Fibroblast of skin of left quadriceps (primary cell): ENCODE measurements around the gene RNF157.
"Not testable (repeated sequence)": the region's sequence is repeated elsewhere in the genome, so short reads cannot be mapped to it uniquely, and the experiment has no call there.

ENCODE experiments used
- DNase-seq, 2 experiments: peaks; one replicate each; pipeline ENCODE4 v3.0.0-alpha.2; 2013; ENCODE audit warnings: low read depth in 2 of 2

Gene RNF157

DNA sequence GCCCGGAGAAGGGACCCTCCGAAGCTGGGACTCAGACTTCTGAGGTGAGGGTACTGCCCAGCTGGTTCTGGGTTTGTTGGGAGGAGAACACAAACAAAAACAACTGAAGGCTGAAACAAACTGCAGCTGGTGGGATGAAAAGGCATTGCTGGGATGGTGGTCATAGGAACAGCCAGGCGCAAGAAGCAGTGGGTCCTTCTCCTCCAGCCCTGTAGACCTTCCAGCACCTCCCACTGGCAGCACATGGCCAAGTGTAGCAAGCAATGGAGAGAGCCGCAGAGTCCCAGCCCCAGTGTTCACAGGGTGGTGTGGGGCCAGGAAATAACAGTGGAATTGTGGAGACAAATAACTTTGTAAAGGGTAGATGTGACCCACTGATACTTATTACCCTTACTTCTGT lies 50.6 kb downstream of the RNF157 start:
- DNase-seq, result no peak

GRCh38 chr17:76189247-76189646 lies 51.0 kb downstream of the RNF157 start:
- no peak for DNase-seq

DNA sequence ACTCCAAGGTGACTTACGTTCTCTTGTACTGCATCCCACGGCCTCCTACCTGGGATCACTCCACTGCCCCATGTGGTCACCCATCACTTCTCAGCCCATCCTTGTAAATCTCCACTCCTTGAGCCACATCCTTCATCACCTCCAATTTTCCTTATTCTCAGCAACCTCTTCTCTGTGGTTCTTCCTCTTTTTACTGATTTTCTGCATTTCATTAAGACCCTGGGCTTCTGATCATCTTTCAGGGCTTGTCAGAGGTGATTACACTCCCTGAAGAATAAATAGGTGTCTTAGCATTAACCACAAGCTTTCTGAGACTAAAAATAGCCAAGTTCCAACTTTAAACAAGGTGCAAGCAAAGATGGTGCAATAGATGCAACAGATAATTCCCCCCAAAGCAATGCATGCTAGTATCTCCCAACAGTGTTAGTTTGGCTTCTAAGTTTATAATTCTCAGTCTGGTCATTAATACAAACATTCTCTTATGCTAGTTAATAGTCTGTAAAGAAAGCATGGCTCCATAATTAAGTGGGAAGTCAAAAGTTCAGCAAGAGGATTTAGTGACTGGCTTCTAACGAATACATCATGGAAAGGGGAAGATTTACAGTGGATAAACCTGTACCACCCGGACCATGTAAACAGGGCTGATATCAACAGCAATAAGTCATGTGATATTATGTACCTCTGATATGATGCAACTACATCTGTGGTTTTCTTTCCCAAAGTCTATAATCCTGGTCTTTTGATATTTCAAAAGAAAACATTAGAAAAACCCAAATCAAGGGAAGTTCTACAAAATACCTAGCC lies 51.9 kb downstream of the RNF157 start:
- no peak for DNase-seq

DNA sequence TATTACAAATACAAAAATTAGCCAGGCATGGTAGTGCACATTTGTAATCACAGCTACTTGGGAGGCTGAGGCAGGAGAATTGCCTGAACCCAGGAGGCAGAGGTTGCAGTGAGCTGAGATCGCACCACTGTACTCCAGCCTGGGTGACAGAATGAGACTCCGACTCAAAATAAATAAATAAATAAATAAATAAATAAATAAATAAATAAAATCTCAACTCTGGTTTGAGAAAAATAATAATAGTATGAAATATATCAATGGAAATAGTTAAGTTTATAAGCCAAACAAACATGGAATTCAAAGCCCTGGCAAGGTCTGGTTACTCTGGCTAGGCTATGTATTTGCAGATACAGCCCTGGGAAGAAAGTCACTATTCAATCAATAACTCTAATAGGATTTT lies 53.5 kb downstream of the RNF157 start:
- DNase-seq, result not testable (repeated sequence)

GRCh38 chr17:76184290-76184689 lies 56.0 kb downstream of the RNF157 start:
- DNase-seq, result no peak

DNA sequence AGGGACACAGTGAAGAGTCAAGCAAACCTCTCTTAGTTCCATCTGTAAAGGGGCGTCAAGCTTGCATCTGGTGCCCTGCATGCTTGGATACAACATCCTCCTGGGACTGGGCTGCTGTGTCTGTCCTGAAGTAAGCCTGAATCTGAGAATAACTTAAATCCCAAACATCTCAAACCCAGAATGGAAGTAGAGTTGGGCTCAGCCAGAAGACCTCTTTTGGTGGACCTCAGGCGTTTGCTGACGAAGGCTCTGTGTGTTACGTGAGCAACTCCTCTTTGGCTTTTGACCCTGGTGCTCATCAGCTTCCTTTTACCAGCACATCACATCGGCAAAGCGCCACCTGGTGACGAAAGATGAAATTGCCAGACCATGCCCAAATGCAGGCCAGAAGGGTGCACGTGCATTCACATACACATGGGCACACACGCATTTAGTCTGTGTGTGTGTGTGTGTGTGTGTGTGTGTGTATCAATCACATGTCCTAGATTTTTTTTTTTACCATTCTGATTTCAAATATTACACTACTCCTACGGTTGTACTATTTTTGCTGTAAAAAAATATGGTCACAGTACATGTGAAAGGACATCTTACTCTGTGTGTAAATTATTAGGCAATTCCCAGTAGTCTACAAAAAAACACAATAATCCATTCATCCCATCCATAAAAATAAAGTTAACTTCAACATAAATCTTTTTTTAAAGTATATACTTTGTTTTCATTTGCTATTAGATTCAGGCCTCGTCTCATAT lies 58.1 kb downstream of the RNF157 start:
- DNase-seq, result peak; percentile 67 to 69

DNA sequence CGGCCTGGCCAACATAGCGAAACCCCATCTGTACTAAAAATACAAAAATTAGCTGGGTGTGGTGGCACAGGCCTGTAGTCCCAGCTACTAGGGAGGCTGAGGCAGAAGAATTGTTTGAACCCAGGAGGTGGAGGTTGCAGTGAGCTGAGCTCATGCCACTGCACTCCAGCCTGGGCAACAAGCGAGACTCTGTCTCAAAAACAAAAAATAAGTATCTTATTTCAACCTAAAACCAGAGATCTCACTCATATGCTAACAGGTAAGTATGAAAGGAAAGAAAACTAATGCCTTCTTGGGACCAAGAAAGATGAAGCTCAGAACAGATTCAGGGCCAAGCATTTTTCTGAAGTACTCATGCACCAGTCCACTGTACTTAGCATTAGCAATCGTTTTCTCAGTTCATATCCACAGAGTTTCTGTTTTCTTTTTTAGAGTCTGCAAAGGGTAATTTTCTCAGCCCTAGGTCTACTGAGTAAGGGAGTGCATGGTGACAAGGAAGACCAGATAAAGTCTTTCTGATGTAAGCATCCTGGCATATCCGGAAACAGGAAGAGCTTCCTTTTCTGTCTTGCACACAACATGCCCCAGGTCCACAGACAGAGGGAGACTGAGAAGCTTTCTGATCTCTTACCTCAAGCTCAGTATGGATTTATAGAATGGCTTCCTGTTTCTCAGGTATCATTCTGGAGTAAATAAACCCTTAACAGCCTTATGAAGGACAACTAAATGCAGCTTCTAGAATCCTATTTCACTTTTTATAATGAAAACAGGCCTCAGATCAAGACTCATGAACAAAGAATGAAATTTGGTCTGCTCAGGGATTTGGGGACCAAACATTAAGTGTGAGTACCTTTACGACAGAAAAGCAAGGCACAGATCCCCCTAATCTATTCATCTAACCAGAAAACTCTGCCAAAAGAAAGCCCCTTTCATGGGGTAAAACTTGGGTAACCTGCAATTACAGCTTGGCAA lies 60.5 kb downstream of the RNF157 start:
- DNase-seq, result no peak

GRCh38 chr17:76178124-76178523 lies 62.2 kb downstream of the RNF157 start:
- DNase-seq, result no peak

DNA sequence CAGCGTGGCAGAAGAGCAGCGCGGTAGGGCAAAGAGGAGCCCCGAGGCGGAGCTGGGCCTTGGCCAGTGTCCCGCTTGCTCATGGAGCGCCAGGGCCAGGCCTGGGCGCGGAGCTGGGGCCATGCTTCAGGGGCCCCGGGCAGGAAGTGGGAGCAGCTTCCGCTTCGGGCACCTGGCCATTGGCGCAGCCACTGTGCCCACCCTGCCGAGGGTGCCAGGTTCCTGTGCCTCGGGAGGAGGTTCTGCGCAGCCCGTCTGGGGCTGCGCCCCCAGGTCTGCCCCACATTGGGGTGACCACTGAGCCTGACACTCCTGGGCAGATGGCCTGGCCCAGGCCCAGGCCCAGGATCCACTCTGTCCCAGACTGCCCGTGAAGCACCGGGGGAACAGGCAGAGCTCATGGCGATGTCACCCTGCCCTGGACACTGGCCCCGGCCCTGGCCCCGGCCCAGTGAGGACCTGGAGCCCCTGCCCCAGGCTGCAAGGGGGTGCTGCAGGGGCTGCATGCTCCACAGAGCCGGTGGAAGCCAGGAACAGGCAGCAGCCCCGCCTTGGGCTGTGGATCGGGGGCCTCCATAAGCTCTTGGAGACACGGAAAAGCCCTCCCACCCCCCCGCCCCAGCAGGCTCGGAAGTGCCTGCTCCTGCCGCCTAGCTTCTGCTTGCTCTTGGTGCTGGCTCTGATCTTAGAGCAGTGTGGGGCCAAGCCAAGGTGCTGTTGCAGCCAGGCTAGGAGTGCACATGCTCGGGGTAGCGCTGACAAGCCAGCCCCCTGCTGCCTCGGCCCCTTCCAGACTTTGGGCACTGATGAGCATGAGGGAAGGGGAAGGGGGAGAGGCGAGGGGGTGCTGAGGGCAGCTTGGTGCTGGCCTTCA lies 63.4 kb downstream of the RNF157 start:
- no peak for DNase-seq

- DNase-seq, result no peak
These were observed 66.3 kb downstream of the RNF157 start for GRCh38 chr17:76174037-76174436.

DNA sequence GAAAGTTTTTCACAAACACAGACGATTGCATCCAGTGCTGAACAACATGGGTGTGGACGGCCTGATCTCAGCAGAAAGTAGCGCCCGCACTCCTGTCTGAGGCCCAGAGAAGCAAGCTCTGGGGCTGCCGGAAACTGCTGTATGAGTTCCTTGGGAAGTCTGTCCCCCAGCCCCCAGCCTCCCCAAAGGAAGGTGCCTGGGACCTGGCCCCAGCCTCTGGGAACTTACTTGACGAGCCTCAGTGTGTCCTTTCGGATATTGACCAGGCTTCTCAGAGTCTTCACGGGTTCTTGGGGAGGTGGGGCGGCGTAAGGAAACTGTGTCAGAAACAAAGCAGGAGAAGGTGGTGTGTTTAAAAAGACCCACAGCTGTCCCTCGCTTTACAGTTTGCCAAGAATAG lies 66.8 kb downstream of the RNF157 start:
- DNase-seq, result no peak

GRCh38 chr17:76171706-76172105 lies 68.6 kb downstream of the RNF157 start:
- DNase-seq, result no peak

GRCh38 chr17:76170114-76170513 lies 70.2 kb downstream of the RNF157 start:
- no peak for DNase-seq

DNA sequence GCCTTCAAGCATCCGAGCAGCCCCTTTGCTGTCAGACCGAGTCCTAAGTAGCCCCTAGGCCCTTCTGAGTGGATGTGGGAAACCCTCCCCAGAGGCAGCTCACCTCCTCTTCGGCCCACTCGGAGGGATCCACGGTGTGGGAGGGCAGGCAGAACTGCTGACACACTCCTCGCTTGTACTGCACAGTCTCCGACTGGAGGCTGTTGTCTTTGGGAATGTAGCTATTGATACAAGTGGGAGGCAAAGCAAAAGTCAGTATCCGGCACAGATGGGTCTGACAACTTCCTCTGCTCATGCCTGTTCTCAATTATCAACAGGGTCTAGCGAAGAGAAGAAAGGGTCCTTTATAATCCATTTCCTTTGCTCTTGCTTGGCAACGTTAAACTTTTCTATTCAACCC lies 73.4 kb downstream of the RNF157 start:
- no peak for DNase-seq

GRCh38 chr17:76166168-76166567 lies 74.1 kb downstream of the RNF157 start:
- no peak for DNase-seq

GRCh38 chr17:76164331-76164730 lies 76.0 kb downstream of the RNF157 start:
- no peak for DNase-seq

DNA sequence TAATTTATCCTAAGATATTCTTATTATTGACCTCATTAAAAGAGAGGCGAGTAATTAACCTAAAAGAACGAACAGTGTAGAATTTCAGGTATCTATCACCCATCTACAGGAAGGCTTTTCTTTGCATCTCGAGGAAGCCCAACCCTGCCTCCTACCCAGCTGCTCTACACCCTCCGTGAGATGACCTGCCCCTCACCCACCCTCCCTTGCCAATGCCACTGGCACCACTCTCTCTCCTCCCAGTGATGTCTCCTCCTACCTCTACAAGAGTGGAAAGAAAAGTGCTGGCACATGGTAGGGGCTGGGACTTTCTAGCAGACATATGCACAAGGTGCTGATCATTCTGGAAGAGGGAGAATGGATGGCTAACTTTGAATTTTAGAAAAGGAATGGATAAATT lies 76.4 kb downstream of the RNF157 start:
- DNase-seq, result no peak

DNA sequence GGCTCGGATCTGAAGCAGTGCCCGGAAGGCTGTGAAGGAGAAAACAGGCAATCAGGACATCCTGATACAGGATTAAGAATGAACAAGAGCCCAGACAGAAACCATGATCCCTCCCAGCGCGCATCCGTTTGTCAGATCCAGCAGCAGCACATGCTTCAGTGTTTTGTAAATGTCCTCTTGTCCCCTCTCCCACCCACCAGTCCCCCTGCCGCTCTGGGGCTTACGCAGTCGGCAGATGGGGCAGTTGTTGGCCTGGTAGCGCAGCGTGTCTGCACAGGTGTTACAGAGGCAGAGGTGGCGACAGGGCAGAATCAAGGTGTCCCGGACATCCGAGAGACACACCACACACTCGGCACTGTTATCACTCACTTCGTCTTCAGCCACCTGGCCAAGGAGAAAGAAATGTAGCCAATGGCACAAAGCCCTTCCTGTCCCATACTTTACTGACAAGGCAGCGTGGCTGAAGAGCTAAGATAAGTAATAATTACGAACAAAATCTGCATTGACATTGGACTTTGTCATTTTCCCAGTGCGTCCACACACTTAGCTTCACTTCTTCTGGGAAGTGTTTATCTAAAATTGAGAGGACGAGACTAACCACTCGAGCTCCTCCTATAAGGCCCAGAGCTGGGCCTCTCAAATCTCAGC lies 78.5 kb downstream of the RNF157 start:
- DNase-seq, result no peak

- DNase-seq, result no peak
These were observed 79.3 kb downstream of the RNF157 start for GRCh38 chr17:76160896-76161528.

DNA sequence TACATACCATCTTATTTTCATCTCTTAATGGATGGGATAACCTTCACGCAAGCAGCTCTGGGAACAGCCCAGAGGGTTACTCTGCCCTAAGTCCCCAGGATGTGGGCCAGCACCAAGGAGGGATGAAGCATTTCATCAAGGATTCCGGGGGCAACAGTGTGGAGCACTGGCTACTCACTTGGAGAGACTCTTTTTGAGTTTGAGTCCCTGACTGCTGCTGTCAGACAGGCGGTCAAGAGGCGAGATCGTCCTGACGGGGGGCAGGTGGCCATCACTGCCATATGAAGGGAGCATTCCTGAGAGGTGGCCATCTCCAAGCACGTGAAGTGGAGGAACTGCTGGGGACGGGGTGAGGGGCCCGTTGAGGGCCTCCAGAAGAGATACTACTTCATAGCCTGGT lies 81.1 kb downstream of the RNF157 start:
- no peak for DNase-seq
